GM10266 (cell line): ENCODE results near the gene CENPW.

Experiments used
- DNase-seq: peaks from one replicate; pipeline ENCODE4 v3.0.0; 2012; ENCODE audit errors: extremely low spot score
- TF ChIP-seq, protein P1 (sequence below): IDR thresholded peaks from 2 replicates; pipeline ENCODE4 v1.5.1; 2012; ENCODE audit warnings: mild to moderate bottlenecking, low read depth; ENCODE audit not compliant: control insufficient read depth, insufficient read depth; ENCODE audit errors: missing control alignments

CENPW gene

DNA sequence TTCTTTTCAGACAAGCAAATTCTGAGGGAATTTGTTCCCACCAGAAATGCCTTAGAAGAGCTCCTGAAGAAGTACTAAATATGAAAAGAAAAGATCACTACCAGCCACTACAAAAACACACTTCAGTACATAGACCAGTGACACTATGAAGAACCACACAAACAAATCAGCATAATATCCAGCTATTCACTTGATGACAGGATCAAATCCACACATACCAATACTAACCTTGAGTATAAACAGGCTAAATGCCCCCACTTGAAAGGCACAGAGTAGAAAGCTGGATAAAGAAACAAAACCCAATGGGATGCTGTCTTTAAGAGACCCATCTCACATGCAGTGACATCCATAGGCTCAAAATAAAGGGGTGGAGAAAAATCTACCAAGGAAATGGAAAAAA lies 43.3 kb downstream of the CENPW start:
- DNase-seq: no peak
- TF ChIP-seq, protein P1, sequence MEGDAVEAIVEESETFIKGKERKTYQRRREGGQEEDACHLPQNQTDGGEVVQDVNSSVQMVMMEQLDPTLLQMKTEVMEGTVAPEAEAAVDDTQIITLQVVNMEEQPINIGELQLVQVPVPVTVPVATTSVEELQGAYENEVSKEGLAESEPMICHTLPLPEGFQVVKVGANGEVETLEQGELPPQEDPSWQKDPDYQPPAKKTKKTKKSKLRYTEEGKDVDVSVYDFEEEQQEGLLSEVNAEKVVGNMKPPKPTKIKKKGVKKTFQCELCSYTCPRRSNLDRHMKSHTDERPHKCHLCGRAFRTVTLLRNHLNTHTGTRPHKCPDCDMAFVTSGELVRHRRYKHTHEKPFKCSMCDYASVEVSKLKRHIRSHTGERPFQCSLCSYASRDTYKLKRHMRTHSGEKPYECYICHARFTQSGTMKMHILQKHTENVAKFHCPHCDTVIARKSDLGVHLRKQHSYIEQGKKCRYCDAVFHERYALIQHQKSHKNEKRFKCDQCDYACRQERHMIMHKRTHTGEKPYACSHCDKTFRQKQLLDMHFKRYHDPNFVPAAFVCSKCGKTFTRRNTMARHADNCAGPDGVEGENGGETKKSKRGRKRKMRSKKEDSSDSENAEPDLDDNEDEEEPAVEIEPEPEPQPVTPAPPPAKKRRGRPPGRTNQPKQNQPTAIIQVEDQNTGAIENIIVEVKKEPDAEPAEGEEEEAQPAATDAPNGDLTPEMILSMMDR: no peak

DNA sequence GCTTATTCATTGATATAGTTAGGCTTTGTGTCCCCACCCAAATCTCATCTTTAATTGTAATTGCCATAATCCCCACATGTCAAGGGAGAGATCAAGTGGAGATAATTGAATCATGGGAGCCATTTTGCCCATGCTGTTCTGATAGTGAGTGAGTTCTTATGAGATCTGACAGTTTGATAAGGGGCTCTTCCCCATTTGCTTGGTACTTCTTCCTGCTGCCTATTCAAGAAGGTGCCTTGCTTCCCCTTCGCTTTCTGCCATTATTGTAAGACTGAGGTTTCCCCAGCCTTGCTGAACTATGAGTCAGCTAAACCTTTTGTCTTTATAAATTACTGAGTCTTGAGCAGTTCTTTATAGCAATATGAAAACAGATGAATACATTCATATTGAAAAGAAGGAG lies 45.6 kb downstream of the CENPW start:
- TF ChIP-seq, protein P1: no peak
- DNase-seq: no peak

DNA sequence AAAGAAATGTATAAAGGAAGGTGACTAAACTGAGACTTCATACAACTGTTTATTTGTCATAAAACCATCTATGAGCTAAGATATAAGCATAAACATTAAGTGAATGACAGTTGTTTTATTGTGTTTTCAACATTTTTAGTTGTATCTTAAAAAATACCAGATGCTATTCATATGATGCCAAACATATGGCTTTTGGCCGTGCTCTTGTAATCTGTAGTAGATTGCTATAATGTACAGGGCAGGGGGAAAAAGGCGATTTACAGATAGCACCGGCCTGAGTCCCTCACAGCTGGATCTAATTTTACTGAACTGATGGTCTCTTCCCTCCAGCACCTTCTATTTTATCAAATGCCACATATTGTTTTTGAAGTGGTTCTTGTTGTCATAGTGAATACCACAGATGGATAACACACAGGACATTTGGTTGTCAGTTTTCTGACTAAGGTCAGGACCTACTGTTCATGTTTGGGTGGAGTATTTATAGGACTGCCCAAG lies 48.2 kb downstream of the CENPW start:
- no peak for DNase-seq
- TF ChIP-seq, protein P1: no peak

DNA sequence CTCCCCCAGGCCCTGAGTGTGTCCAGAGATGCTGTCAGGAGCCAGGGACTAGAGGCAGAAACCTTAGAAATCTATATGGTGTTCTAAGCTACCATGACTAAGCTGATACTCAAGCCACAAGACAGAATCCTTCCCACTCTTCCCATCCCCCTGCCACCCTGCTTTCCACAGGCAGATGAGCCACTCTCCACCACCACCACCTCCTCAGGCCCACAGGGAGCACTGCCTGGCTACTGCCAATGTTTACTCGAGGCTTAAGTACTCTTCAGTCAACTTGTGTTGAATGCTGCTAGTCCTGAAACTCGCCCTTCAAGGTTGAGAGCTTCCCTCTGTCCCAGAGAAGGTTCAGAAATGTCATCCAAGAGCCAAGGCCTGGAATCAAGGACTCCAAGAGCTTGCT lies 56.2 kb downstream of the CENPW start:
- DNase-seq: no peak

More for the DNA sequence above, 56.2 kb downstream of the CENPW start:
- TF ChIP-seq, protein P1: no peak
